ENCODE results near the gene KASH5.
"Not testable (repeated sequence)": the region's sequence is repeated elsewhere in the genome, so short reads cannot be mapped to it uniquely, and the experiment has no call there.

The KASH5 gene

GRCh38 chr19:49453757-49454240 lies 65.8 kb downstream of the KASH5 start:
- in situ Hi-C loops (cut with MboI; ENCODE audit: low sequenced_read_pairs, unreplicated experiment), result no loop called here
- no peak for TF ChIP-seq CTCF (IDR thresholded peaks at IDR 0.05; ENCODE audit: borderline replicate concordance, control extremely low read depth, extremely low read depth, insufficient read depth, missing control alignments)
- DNase-seq (ENCODE audit: low spot score), result no peak

- DNase-seq (ENCODE audit: low spot score), result no peak
- TF ChIP-seq CTCF (IDR thresholded peaks at IDR 0.05; ENCODE audit: borderline replicate concordance, control extremely low read depth, extremely low read depth, insufficient read depth, missing control alignments), result no peak
- in situ Hi-C loops (cut with MboI; ENCODE audit: low sequenced_read_pairs, unreplicated experiment), result no loop called here
These were observed 67.7 kb downstream of the KASH5 start for GRCh38 chr19:49455773-49456172.

GRCh38 chr19:49456326-49456725 lies 68.3 kb downstream of the KASH5 start:
- no peak for DNase-seq (ENCODE audit: low spot score)
- in situ Hi-C loops (cut with MboI; ENCODE audit: low sequenced_read_pairs, unreplicated experiment), result no loop called here
- no peak for TF ChIP-seq CTCF (IDR thresholded peaks at IDR 0.05; ENCODE audit: borderline replicate concordance, control extremely low read depth, extremely low read depth, insufficient read depth, missing control alignments)

- in situ Hi-C loops (cut with MboI; ENCODE audit: low sequenced_read_pairs, unreplicated experiment), result no loop called here
- no peak for DNase-seq (ENCODE audit: low spot score)
- no peak for TF ChIP-seq CTCF (IDR thresholded peaks at IDR 0.05; ENCODE audit: borderline replicate concordance, control extremely low read depth, extremely low read depth, insufficient read depth, missing control alignments)
These were observed 70.5 kb downstream of the KASH5 start for GRCh38 chr19:49458567-49458903.

GRCh38 chr19:49459388-49459787 lies 71.3 kb downstream of the KASH5 start:
- no peak for DNase-seq (ENCODE audit: low spot score)
- no peak for TF ChIP-seq CTCF (IDR thresholded peaks at IDR 0.05; ENCODE audit: borderline replicate concordance, control extremely low read depth, extremely low read depth, insufficient read depth, missing control alignments)
- in situ Hi-C loops (cut with MboI; ENCODE audit: low sequenced_read_pairs, unreplicated experiment), result no loop called here

- in situ Hi-C loops (cut with MboI; ENCODE audit: low sequenced_read_pairs, unreplicated experiment); DNase-seq (ENCODE audit: low spot score): not testable (repeated sequence)
These were observed 73.1 kb downstream of the KASH5 start for GRCh38 chr19:49461130-49461529.

- TF ChIP-seq CTCF (IDR thresholded peaks at IDR 0.05; ENCODE audit: borderline replicate concordance, control extremely low read depth, extremely low read depth, insufficient read depth, missing control alignments), result no peak
- in situ Hi-C loops (cut with MboI; ENCODE audit: low sequenced_read_pairs, unreplicated experiment), result no loop called here
- DNase-seq (ENCODE audit: low spot score), result no peak
These were observed 73.6 kb downstream of the KASH5 start for GRCh38 chr19:49461656-49462055.

Data from GM13976 (cell line).